WTC11 (cell line): ENCODE data around the gene S100A2. TPM values are rescaled to one million over a fixed set of nuclear protein-coding genes. Genes with fewer than 3 reads are reported as not detected.

Source experiments
- ATAC-seq: fragments of 200-7000 bp; cut with Tn5 transposase; 2 replicates; pipeline ENCODE4 v1.10.0; 2021; ENCODE audit warnings: mild to moderate bottlenecking, moderate library complexity
- CTCF ChIA-PET: fragments of 300-600 bp; sonication (Branson Sonifier 250); formaldehyde crosslinking; loops from one replicate; lab custom pipeline; 2021; ENCODE audit warnings: antibody characterized with exemption; lab: Charles Lee
- POLR2A ChIA-PET: fragments of 350-600 bp; sonication (Branson Sonifier 250); formaldehyde crosslinking; loops from one replicate; lab custom pipeline; 2021; ENCODE audit warnings: antibody characterized with exemption; lab: Charles Lee
- DNase-seq: peaks from one replicate; pipeline ENCODE4 v3.0.0; 2021; ENCODE audit warnings: low spot score
- H3K27ac Mint-ChIP-seq: 2 replicates; pipeline ENCODE4 v1.8.0; 2021; ENCODE audit warnings: mixed read lengths
- H3K27me3 Mint-ChIP-seq: 2 replicates; pipeline ENCODE4 v1.8.0; 2021; ENCODE audit warnings: low read depth, mild to moderate bottlenecking, moderate library complexity, mixed read lengths
- H3K36me3 Mint-ChIP-seq: 2 replicates; pipeline ENCODE4 v1.8.0; 2021; ENCODE audit warnings: mixed read lengths
- H3K4me1 Mint-ChIP-seq: 2 replicates; pipeline ENCODE4 v1.8.0; 2022; ENCODE audit warnings: mixed read lengths
- H3K4me3 Mint-ChIP-seq: 2 replicates; pipeline ENCODE4 v1.8.0; 2021; ENCODE audit warnings: mild to moderate bottlenecking, moderate library complexity, mixed read lengths
- H3K9me3 Mint-ChIP-seq: 2 replicates; pipeline ENCODE4 v1.8.0; 2021; ENCODE audit warnings: mixed read lengths
- ARID4B ChIP-seq: sonication (generic); formaldehyde crosslinking; IDR thresholded peaks from 2 replicates; pipeline ENCODE4 v1.8.0; 2023; ENCODE audit warnings: missing genetic modification reagents, mild to moderate bottlenecking, borderline replicate concordance
- ATF3 ChIP-seq: sonication (generic); formaldehyde crosslinking; conservative IDR thresholded peaks from 2 replicates; pipeline ENCODE4 v1.8.1; 2022; ENCODE audit warnings: mild to moderate bottlenecking, missing genetic modification reagents
- E2F1 ChIP-seq: sonication (generic); formaldehyde crosslinking; IDR thresholded peaks from 2 replicates; pipeline ENCODE4 v1.8.0; 2022; ENCODE audit warnings: mild to moderate bottlenecking, missing genetic modification reagents
- EMX1 ChIP-seq: fragments of 250-450 bp; sonication (Bioruptor Pico); IDR thresholded peaks from 2 replicates; pipeline ENCODE4 v1.8.0; 2021; ENCODE audit warnings: mild to moderate bottlenecking
- GABPB1 ChIP-seq: sonication (generic); formaldehyde crosslinking; IDR thresholded peaks from 2 replicates; pipeline ENCODE4 v1.8.1; 2023; ENCODE audit warnings: mild to moderate bottlenecking, missing genetic modification reagents
- GRHL2 ChIP-seq: fragments of 250-450 bp; sonication (Bioruptor Pico); IDR thresholded peaks from 2 replicates; pipeline ENCODE4 v1.8.0; 2022; ENCODE audit warnings: mild to moderate bottlenecking, moderate library complexity; ENCODE audit not compliant: insufficient replicate concordance, severe bottlenecking
- GTF2I ChIP-seq: fragments of 250-450 bp; sonication (Bioruptor Pico); conservative IDR thresholded peaks from 2 replicates; pipeline ENCODE4 v1.4.0; 2021; ENCODE audit warnings: mild to moderate bottlenecking
- IRF2 ChIP-seq: sonication (generic); formaldehyde crosslinking; IDR thresholded peaks from 2 replicates; pipeline ENCODE4 v1.8.0; 2022; ENCODE audit warnings: low read depth, missing genetic modification reagents, borderline replicate concordance
- MAX ChIP-seq: sonication (generic); formaldehyde crosslinking; IDR thresholded peaks from 2 replicates; pipeline ENCODE4 v1.8.0; 2022; ENCODE audit warnings: mild to moderate bottlenecking, missing genetic modification reagents
- NFATC4 ChIP-seq: fragments of 250-450 bp; sonication (Bioruptor Pico); IDR thresholded peaks from 2 replicates; pipeline ENCODE4 v1.9.0; 2021; ENCODE audit warnings: mild to moderate bottlenecking
- NFYB ChIP-seq: sonication (generic); formaldehyde crosslinking; conservative IDR thresholded peaks from 2 replicates; pipeline ENCODE4 v1.8.0; 2022; ENCODE audit warnings: low read depth, missing genetic modification reagents
- OVOL2 ChIP-seq: fragments of 250-450 bp; sonication (Bioruptor Pico); IDR thresholded peaks from 2 replicates; pipeline ENCODE4 v1.9.0; 2021; ENCODE audit warnings: mild to moderate bottlenecking, borderline replicate concordance
- SOX15 ChIP-seq: fragments of 250-450 bp; sonication (Bioruptor Pico); IDR thresholded peaks from 2 replicates; pipeline ENCODE4 v1.9.0; 2021; ENCODE audit warnings: mild to moderate bottlenecking
- SP1 ChIP-seq: sonication (generic); formaldehyde crosslinking; conservative IDR thresholded peaks from 2 replicates; pipeline ENCODE4 v1.8.1; 2022; ENCODE audit warnings: missing genetic modification reagents
- TEAD4 ChIP-seq: sonication (generic); formaldehyde crosslinking; IDR thresholded peaks from 2 replicates; pipeline ENCODE4 v1.8.0; 2022; ENCODE audit warnings: mild to moderate bottlenecking, missing genetic modification reagents
- TP53 ChIP-seq: sonication (generic); formaldehyde crosslinking; IDR thresholded peaks from 2 replicates; pipeline ENCODE4 v1.8.1; 2023; ENCODE audit warnings: mild to moderate bottlenecking, missing genetic modification reagents
- USF1 ChIP-seq: sonication (generic); formaldehyde crosslinking; IDR thresholded peaks from 2 replicates; pipeline ENCODE4 v1.8.0; 2022; ENCODE audit warnings: mild to moderate bottlenecking, missing genetic modification reagents
- USF2 ChIP-seq: sonication (generic); formaldehyde crosslinking; IDR thresholded peaks from 2 replicates; pipeline ENCODE4 v1.8.1; 2023; ENCODE audit warnings: mild to moderate bottlenecking, missing genetic modification reagents, moderate library complexity
- ZMAT4 ChIP-seq: fragments of 250-450 bp; sonication (Bioruptor Pico); IDR thresholded peaks from 2 replicates; pipeline ENCODE4 v1.9.0; 2021; ENCODE audit warnings: mild to moderate bottlenecking
- ZNF263 ChIP-seq: sonication (generic); formaldehyde crosslinking; IDR thresholded peaks from 2 replicates; pipeline ENCODE4 v1.8.1; 2022; ENCODE audit warnings: low read depth, mild to moderate bottlenecking, moderate library complexity, missing genetic modification reagents
- ZNF425 ChIP-seq: fragments of 250-450 bp; sonication (Bioruptor Pico); conservative IDR thresholded peaks from 2 replicates; pipeline ENCODE4 v1.9.0; 2021; ENCODE audit warnings: mild to moderate bottlenecking
- total RNA-seq: library from RNA; stranded (reverse); gene quantifications from 3 replicates; pipeline ENCODE4 v1.2.3, GENCODE V29; 2021

Gene S100A2
- total RNA-seq, 1 experiment from 2014 or later, result 0.74 TPM

- TF ChIP-seq ZNF425, result no peak
- TF ChIP-seq OVOL2 (CRISPR knock-in tag), result no peak
- no peak for TF ChIP-seq ZNF263
- no peak for TF ChIP-seq ARID4B (CRISPR knock-in tag)
- TF ChIP-seq NFYB (CRISPR knock-in tag), result no peak
- no peak for TF ChIP-seq E2F1
- no peak for TF ChIP-seq EMX1 (CRISPR knock-in tag)
- no peak for TF ChIP-seq NFATC4 (CRISPR knock-in tag)
Measured at GRCh38 chr1:153553830-153554541, 11.7 kb downstream of the S100A2 start (continued).

- no peak for TF ChIP-seq SOX15 (CRISPR knock-in tag)
- no peak for TF ChIP-seq EMX1 (CRISPR knock-in tag)
- TF ChIP-seq MAX (CRISPR knock-in tag), result no peak
- TF ChIP-seq ZMAT4, result no peak
- TF ChIP-seq GRHL2 (CRISPR knock-in tag), result no peak
- TF ChIP-seq GABPB1, result no peak
- no peak for TF ChIP-seq SP1 (CRISPR knock-in tag)
- TF ChIP-seq GTF2I (CRISPR knock-in tag), result no peak
- no peak for TF ChIP-seq IRF2 (CRISPR knock-in tag)
- no peak for TF ChIP-seq USF2 (CRISPR knock-in tag)
- TF ChIP-seq ATF3 (CRISPR knock-in tag), result no peak
- no peak for TF ChIP-seq USF1
- TF ChIP-seq TEAD4 (CRISPR knock-in tag), result no peak
- TF ChIP-seq TP53 (CRISPR knock-in tag), result no peak
- Mint-ChIP-seq H3K27me3 (no peaks in the 10 kb centered on the region; the same call in 1 of the 2 replicates), H3K36me3 (no peaks in the 10 kb centered on the region), H3K4me1 (peaks cover 29% of the 10 kb centered on the region), H3K4me3 (no peak overlapping the region), H3K9me3 (no peaks in the 10 kb centered on the region), H3K27ac (no peak overlapping the region)
- DNase-seq (no peak), ATAC-seq (no peak)
- ChIA-PET CTCF (interaction anchor here (0.7 to 5.7 kb wide), 15 partner anchors 9 to 81 kb away, joined by 3 to 52 read pairs (median 5); partner anchors contain the start of genes CHTOP, S100A13, S100A14 and S100A16), POLR2A (no interaction called here)
Measured at GRCh38 chr1:153553096-153553495, 12.5 kb downstream of the S100A2 start.
